Measurements from ENCODE around the gene LHPP.
A peak's percentile ranks its signal among the peaks of the same experiment; 100 is the strongest.

The LHPP gene

DNA sequence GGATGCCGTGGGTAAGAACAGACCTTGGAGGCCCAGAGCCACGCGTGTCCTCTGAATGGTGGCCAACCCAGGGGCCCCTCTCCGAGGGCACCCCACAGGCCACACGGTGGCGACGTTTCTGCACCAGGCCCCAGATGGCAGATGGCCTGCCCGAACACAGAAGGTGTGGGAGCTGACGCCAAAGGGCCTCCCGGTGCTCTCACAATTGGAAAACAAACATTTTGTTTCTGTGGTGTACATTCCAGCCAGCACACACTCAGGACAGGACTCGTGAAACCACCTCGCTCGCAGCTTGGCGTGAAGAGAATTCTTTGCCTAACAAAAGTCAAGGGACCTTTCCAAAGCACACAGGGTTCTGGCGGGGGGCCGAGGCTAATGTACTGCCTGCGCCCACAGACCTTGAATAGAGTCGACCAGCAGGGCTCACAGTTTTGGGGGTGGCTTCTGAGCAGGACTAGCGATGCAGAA, 170.5 kb downstream of the LHPP start:
- H3K27me3 ChIP-seq (ENCODE audit: insufficient read depth, poor library complexity, severe bottlenecking), result no peaks in the 10 kb centered on the region
- TF ChIP-seq, protein P1, sequence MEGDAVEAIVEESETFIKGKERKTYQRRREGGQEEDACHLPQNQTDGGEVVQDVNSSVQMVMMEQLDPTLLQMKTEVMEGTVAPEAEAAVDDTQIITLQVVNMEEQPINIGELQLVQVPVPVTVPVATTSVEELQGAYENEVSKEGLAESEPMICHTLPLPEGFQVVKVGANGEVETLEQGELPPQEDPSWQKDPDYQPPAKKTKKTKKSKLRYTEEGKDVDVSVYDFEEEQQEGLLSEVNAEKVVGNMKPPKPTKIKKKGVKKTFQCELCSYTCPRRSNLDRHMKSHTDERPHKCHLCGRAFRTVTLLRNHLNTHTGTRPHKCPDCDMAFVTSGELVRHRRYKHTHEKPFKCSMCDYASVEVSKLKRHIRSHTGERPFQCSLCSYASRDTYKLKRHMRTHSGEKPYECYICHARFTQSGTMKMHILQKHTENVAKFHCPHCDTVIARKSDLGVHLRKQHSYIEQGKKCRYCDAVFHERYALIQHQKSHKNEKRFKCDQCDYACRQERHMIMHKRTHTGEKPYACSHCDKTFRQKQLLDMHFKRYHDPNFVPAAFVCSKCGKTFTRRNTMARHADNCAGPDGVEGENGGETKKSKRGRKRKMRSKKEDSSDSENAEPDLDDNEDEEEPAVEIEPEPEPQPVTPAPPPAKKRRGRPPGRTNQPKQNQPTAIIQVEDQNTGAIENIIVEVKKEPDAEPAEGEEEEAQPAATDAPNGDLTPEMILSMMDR (IDR thresholded peaks at IDR 0.05; ENCODE audit: insufficient read depth, low read length), result peak; percentile 2
- no peak for TF ChIP-seq GABPA (IDR thresholded peaks at IDR 0.05; ENCODE audit: low read depth)
- no peak overlapping the region for H3K27ac ChIP-seq (replicated peaks)
- no peak for DNase-seq (ENCODE audit: low read depth in 1 of 2, low spot score in 1 of 2)
- no peak overlapping the region for H3K4me3 ChIP-seq (replicated peaks; ENCODE audit: insufficient read depth, low read length)

DNA sequence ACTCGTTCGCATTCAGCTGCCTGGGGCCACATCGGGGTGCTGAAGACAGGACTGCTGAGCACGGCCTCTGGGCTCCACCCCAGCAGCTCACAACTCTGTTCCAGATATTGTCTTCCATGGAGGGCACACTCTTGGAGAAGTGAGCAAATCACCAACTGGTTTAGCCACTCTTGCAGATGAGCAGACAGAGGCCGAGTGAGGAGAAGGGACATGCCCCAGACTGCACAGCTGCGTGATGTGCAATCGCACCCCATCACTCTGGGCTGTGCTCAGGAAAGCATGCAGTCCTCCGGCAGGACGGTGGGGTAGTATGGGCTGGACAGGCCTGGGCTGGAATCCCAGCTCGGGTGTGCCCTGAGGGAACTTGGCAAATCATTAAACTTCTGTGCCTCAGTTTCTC, 170.9 kb downstream of the LHPP start:
- no peak for DNase-seq (ENCODE audit: low read depth in 1 of 2, low spot score in 1 of 2)
- TF ChIP-seq SPI1 (IDR thresholded peaks at IDR 0.05; ENCODE audit: borderline replicate concordance, low read depth), result no peak
- TF ChIP-seq, protein P2, sequence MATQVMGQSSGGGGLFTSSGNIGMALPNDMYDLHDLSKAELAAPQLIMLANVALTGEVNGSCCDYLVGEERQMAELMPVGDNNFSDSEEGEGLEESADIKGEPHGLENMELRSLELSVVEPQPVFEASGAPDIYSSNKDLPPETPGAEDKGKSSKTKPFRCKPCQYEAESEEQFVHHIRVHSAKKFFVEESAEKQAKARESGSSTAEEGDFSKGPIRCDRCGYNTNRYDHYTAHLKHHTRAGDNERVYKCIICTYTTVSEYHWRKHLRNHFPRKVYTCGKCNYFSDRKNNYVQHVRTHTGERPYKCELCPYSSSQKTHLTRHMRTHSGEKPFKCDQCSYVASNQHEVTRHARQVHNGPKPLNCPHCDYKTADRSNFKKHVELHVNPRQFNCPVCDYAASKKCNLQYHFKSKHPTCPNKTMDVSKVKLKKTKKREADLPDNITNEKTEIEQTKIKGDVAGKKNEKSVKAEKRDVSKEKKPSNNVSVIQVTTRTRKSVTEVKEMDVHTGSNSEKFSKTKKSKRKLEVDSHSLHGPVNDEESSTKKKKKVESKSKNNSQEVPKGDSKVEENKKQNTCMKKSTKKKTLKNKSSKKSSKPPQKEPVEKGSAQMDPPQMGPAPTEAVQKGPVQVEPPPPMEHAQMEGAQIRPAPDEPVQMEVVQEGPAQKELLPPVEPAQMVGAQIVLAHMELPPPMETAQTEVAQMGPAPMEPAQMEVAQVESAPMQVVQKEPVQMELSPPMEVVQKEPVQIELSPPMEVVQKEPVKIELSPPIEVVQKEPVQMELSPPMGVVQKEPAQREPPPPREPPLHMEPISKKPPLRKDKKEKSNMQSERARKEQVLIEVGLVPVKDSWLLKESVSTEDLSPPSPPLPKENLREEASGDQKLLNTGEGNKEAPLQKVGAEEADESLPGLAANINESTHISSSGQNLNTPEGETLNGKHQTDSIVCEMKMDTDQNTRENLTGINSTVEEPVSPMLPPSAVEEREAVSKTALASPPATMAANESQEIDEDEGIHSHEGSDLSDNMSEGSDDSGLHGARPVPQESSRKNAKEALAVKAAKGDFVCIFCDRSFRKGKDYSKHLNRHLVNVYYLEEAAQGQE (IDR thresholded peaks at IDR 0.05; ENCODE audit: insufficient replicate concordance, low read depth), result no peak
- TF ChIP-seq POLR2AphosphoS5 (IDR thresholded peaks at IDR 0.05; ENCODE audit: low read depth), result no peak
- TF ChIP-seq GABPA (IDR thresholded peaks at IDR 0.05; ENCODE audit: low read depth), result no peak
- TF ChIP-seq, protein P1 (IDR thresholded peaks at IDR 0.05; ENCODE audit: insufficient read depth, low read length), result no peak
- no peaks in the 10 kb centered on the region for H3K27me3 ChIP-seq (ENCODE audit: insufficient read depth, poor library complexity, severe bottlenecking)
- no peak overlapping the region for H3K4me3 ChIP-seq (replicated peaks; ENCODE audit: insufficient read depth, low read length)
- no peak overlapping the region for H3K27ac ChIP-seq (replicated peaks)

DNA sequence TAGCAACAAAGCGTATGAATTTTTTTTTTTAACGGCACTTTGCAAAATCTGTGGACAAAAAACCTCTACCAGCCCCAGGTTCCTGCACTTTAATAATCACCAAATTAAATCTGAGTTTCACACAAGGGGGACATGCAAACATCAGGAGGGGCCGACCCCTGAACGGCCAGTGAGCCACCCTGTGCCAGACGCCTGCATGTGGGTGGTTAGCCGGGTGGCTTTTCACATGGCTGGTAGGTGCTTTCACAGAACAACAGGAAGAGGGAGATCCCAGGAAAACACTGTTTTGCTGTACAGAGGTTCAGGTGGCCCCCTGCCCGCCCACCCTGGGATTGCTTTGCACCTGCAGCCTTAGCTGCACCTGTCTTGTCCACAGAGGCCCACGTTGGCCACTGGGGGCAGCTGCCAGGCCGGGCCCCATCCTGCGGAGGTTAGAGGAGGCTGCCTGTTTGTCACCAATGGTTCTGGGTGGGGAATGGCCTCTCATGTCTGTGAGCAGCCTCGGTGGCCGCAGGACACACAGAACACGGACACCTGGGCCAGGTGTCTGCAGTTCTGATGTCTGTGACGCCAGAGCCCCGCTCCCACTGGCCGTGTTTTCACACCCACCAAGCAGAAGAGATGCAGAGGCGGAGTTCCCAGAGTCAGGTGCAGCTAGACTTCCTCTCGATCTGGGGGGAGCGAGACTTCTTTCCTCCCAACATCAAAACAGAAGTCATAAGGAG, 174.8 kb downstream of the LHPP start:
- TF ChIP-seq, protein P1 (IDR thresholded peaks at IDR 0.05; ENCODE audit: insufficient read depth, low read length), result no peak
- TF ChIP-seq POLR2AphosphoS5 (IDR thresholded peaks at IDR 0.05; ENCODE audit: low read depth) (no peak), GABPA (IDR thresholded peaks at IDR 0.05; ENCODE audit: low read depth) (no peak), SPI1 (IDR thresholded peaks at IDR 0.05; ENCODE audit: borderline replicate concordance, low read depth) (no peak)
- TF ChIP-seq, protein P2 (IDR thresholded peaks at IDR 0.05; ENCODE audit: insufficient replicate concordance, low read depth), result no peak
- no peak overlapping the region for H3K4me3 ChIP-seq (replicated peaks; ENCODE audit: insufficient read depth, low read length)
- no peaks in the 10 kb centered on the region for H3K27me3 ChIP-seq (ENCODE audit: insufficient read depth, poor library complexity, severe bottlenecking)
- H3K27ac ChIP-seq (replicated peaks), result no peak overlapping the region
- no peak for DNase-seq (ENCODE audit: low read depth in 1 of 2, low spot score in 1 of 2)
